ENCODE measurements around the gene PKDCC. TPM values are rescaled to one million over a fixed set of nuclear protein-coding genes. Genes with fewer than 3 reads are reported as not detected.

PKDCC gene
- polyA plus RNA-seq, 10 donors, result 97.9 to 148 (median 131) TPM

GRCh38 chr2:42048299-42049220, 739 bp downstream of the PKDCC start:
- peak in 2 of 3 donors; percentile 50 to 79 for DNase-seq

- DNase-seq, result peak in 1 of 3 donors; percentile 77
These were observed 1.6 kb downstream of the PKDCC start for GRCh38 chr2:42049221-42050009.

GRCh38 chr2:42050010-42050702, 2.3 kb downstream of the PKDCC start:
- DNase-seq, result peak in 1 of 3 donors; percentile 64

GRCh38 chr2:42050703-42051542, 3.1 kb downstream of the PKDCC start:
- no peak for DNase-seq

- no peak for DNase-seq
These were observed 3.9 kb downstream of the PKDCC start for GRCh38 chr2:42051543-42052235.

- DNase-seq, result peak in 1 of 3 donors; percentile 52
These were observed 5.1 kb downstream of the PKDCC start for GRCh38 chr2:42052702-42053481.

GRCh38 chr2:42053482-42053790, 5.6 kb downstream of the PKDCC start:
- DNase-seq, result no peak

GRCh38 chr2:42053791-42054701, 6.2 kb downstream of the PKDCC start:
- peak in 2 of 3 donors; percentile 66 to 70 for DNase-seq

- DNase-seq, result no peak
These were observed 7.1 kb downstream of the PKDCC start for GRCh38 chr2:42054714-42055430.

- DNase-seq, result no peak
These were observed 8.0 kb downstream of the PKDCC start for GRCh38 chr2:42055573-42056514.

- DNase-seq, result no peak
These were observed 9.5 kb downstream of the PKDCC start for GRCh38 chr2:42057159-42057901.

GRCh38 chr2:42057902-42058450, 10.2 kb downstream of the PKDCC start:
- DNase-seq, result no peak

GRCh38 chr2:42059261-42059898, 11.6 kb downstream of the PKDCC start:
- no peak for DNase-seq

- DNase-seq, result no peak
These were observed 12.2 kb downstream of the PKDCC start for GRCh38 chr2:42060028-42060427.

Measured in muscle of back (tissue), 11 donors.